Muscle layer of colon (tissue), 2 donors: ENCODE measurements around the gene SCN9A.

Experiments
- H3K27ac ChIP-seq: one replicate; pipeline ENCODE4 v1.7.0; 2013; ENCODE audit warnings: low read depth, mild to moderate bottlenecking, low read length, moderate library complexity
- H3K27me3 ChIP-seq, 2 donors: one replicate each; pipeline ENCODE4 v1.7.0; 2013; ENCODE audit warnings: low read length in 2 of 2, mild to moderate bottlenecking in 2 of 2; ENCODE audit not compliant: insufficient read depth in 2 of 2, control insufficient read depth in 1 of 2
- H3K36me3 ChIP-seq: one replicate; pipeline ENCODE4 v1.7.0; 2013; ENCODE audit warnings: mild to moderate bottlenecking, low read length; ENCODE audit not compliant: insufficient read depth
- H3K4me1 ChIP-seq: one replicate; pipeline ENCODE4 v1.7.0; 2013; ENCODE audit warnings: mild to moderate bottlenecking, low read length; ENCODE audit not compliant: insufficient read depth
- H3K4me3 ChIP-seq, 2 donors: one replicate each; pipeline ENCODE4 v1.7.0; 2013; ENCODE audit warnings: low read length in 2 of 2, low read depth in 1 of 2, mild to moderate bottlenecking in 1 of 2, moderate library complexity in 1 of 2
- H3K9ac ChIP-seq: one replicate; pipeline ENCODE4 v1.7.0; 2013; ENCODE audit warnings: low read length
- H3K9me3 ChIP-seq: one replicate; pipeline ENCODE4 v1.7.0; 2013; ENCODE audit warnings: mild to moderate bottlenecking, low read length
- donor health status: abdominal sarcoma.
- donor health status: Adenocarcinoma of cecum.

Gene SCN9A

DNA sequence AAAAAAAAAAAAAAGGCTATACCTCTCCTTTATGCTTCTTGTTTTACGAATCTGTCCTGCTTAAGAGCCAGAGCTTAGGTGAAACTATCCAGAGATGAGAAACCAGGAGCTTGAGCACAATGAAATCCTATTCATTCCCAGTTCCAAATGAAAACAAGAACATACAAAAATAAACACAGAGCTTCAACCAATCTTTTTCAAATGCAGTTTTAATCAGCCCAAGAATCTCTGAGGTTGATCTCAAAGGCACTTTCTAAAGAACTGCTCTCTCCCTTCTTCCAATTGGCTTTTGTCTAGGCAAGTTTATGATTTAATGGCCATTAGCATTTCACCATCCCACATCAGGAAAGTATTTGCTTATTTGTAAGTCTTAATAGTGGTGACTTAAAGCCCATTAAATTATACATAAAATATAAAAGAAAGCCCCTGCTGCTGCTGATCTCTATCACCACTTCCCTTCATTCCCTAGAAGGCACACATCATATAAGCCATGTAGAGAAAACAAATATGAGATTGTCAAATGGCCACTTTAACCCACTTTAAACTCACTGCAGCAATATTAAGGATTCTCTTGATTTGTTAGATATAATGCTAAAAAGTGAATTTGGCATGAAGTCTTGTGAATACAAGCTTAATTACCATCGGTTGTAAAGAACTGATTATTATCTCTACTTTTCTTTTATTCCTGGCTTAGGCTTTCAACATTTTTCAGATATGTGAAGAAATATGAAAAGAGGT lies 29.3 kb upstream of the SCN9A start:
- Histone ChIP-seq H3K4me3 (no peak overlapping the region), H3K27me3 (no peaks in the 10 kb centered on the region), H3K9me3 (no peaks in the 10 kb centered on the region), H3K9ac (no peak overlapping the region), H3K36me3 (peaks cover 3% of the 10 kb centered on the region), H3K4me1 (no peaks in the 10 kb centered on the region), H3K27ac (no peak overlapping the region)

DNA sequence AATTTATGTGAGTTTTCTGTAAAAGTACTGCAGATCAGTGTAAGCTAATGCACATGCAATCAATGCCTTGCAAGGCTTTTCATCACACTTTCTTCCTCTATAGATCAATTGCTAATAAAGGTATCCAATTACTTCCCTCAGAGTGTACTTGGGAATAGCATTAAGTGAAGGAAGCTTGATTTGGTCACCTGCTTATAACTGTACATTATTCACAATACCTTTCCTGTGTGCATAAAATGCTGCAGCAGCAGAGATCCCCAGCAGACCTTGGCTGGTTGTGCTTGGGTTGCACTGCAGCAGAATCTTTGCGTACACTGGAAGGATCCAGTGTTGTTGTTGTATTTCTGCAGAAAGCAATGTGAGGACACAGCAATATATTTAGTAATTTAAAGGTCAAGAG lies 18.5 kb upstream of the SCN9A start:
- Histone ChIP-seq H3K9me3 (no peaks in the 10 kb centered on the region), H3K9ac (no peak overlapping the region), H3K27ac (no peak overlapping the region), H3K36me3 (no peaks in the 10 kb centered on the region), H3K4me1 (no peaks in the 10 kb centered on the region), H3K27me3 (no peaks in the 10 kb centered on the region), H3K4me3 (no peak overlapping the region)

DNA sequence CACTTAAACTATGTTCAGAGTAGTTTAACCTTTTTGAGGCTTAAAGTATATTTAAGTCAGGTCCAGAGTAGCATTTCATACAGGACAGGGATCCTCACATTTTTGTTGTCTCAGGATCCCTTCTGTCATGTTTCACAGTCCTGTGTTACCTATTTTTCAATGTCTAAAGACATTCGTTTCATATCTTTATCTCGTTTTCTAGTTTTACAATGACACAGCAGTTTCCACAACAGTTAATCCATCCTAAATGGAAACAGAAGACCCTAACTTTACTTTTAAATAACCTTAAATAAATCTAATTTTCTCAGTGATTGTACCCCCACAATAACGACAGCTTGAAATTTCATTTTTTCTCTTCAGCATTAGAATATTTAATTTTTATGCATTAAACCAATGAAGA lies 17.3 kb upstream of the SCN9A start:
- Histone ChIP-seq H3K4me1 (no peaks in the 10 kb centered on the region), H3K4me3 (no peak overlapping the region), H3K9ac (no peak overlapping the region), H3K9me3 (no peaks in the 10 kb centered on the region), H3K36me3 (no peaks in the 10 kb centered on the region), H3K27me3 (no peaks in the 10 kb centered on the region), H3K27ac (no peak overlapping the region)

DNA sequence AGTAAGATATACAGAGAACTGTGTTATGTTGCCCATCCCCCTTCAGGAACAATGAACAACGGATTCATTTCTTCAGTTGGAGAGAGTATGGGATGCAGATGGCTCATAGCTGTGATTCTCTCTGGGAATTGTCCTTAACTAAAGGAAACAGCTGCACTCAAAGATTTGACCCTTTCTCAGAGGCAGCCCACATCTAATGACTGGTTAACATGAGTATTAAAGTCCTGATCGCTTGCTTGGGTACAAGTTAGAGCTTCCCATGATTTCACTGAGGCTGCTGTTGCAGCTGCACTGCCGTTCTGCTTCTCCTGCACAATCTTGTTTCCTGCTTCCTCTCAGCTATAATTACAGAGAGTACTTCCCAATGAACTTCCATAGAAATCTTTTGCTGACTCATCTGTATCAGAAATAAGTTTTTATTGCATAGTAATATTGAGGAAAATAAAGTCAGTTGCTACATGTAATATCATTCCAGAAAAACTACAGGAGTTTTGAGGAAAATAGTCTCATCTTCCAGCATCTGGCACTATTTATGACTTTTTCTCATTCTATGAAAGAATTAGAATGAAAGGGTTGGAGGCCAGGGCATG lies 12.8 kb upstream of the SCN9A start:
- H3K4me3 ChIP-seq = no peak overlapping the region
- H3K9ac ChIP-seq = no peak overlapping the region
- H3K9me3 ChIP-seq = no peaks in the 10 kb centered on the region
- no peaks in the 10 kb centered on the region for H3K36me3 ChIP-seq
- no peak overlapping the region for H3K27ac ChIP-seq
- no peaks in the 10 kb centered on the region for H3K4me1 ChIP-seq
- no peaks in the 10 kb centered on the region for H3K27me3 ChIP-seq

DNA sequence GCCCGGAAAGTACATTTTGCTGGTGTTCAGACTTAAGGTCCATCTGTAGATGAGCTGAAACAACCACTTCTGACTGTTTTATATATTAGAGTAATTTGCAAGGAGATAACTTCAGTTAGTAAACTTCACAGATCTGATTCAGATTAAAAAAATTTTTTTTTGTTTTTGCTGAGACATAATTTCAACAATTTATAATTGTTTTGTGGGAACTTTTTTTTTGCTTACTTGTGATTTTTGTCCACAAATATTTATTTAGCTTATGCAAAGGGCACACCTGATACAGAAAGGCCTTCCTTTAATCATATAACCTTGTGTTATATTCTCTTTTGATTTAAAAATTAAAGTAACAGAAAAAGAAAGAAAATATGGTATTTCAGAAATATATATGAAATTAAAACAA lies 9.6 kb upstream of the SCN9A start:
- Histone ChIP-seq H3K9ac (no peak overlapping the region), H3K4me1 (no peaks in the 10 kb centered on the region), H3K36me3 (no peaks in the 10 kb centered on the region), H3K27me3 (no peaks in the 10 kb centered on the region), H3K9me3 (no peaks in the 10 kb centered on the region), H3K27ac (no peak overlapping the region), H3K4me3 (no peak overlapping the region)

DNA sequence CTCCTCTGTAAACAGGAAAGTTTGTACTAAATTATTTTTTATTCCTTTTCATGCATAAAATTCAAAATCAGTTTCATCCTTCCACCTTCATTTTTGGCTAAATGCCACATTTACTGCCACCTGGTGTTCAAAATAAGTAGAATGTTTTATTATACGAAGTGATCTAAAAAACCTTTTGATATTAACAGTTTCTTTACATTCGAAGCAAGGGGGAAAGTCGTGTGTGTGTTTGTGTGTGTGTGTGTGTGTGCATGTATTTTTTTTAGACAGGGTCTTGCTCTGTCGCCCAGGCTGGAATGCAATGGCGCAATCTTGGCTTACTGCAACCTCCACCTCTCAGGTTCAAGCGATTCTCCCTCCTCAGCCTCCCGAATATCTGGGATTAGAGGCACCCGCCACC lies 9.0 kb upstream of the SCN9A start:
- Histone ChIP-seq H3K27ac (no peak overlapping the region), H3K27me3 (no peaks in the 10 kb centered on the region), H3K36me3 (no peaks in the 10 kb centered on the region), H3K4me3 (no peak overlapping the region), H3K9ac (no peak overlapping the region), H3K9me3 (no peaks in the 10 kb centered on the region), H3K4me1 (no peaks in the 10 kb centered on the region)

DNA sequence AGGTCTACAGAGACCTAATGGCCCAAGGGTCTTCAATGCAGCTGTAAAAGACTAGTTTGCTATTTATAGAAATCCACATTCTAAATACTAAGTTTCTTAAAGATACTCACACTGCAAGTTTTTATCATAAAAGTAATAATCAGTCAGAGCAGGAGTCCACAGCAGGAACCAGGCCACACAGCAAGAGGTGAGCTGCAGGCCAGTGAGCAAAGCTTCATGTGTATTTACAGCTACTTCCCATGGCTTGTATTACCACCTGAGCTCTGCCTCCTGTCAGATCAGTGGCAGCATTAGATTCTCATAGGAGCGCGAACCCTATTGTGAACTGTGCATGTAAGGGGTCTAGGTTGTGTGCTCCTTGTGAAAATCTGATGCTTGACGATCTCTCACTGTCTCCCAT lies 6.7 kb upstream of the SCN9A start:
- Histone ChIP-seq H3K36me3 (no peaks in the 10 kb centered on the region), H3K27ac (no peak overlapping the region), H3K4me1 (no peaks in the 10 kb centered on the region), H3K27me3 (no peaks in the 10 kb centered on the region), H3K4me3 (no peak overlapping the region), H3K9me3 (no peaks in the 10 kb centered on the region), H3K9ac (no peak overlapping the region)

DNA sequence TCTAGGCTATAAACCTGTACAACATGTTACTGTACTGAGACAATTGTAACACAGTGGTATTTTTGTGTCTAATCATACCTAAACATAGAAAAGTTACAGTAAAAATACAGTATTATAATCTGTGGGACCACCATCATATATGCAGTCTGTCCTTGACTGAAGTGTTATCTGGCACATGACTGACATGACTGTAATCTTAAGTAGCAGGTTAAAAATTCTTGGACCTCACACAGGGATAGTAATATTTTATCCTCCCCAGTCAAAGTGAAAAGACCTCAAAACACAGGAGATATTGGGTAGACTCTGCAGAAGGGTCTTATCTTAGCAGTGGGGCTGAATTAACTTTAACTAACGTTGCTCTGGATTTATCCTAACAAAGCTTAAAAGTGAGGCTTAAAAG lies 4.9 kb upstream of the SCN9A start:
- no peak overlapping the region for H3K27ac ChIP-seq
- no peak overlapping the region for H3K4me3 ChIP-seq
- H3K9ac ChIP-seq = no peak overlapping the region
- no peaks in the 10 kb centered on the region for H3K4me1 ChIP-seq
- no peaks in the 10 kb centered on the region for H3K27me3 ChIP-seq
- H3K9me3 ChIP-seq = no peaks in the 10 kb centered on the region
- no peaks in the 10 kb centered on the region for H3K36me3 ChIP-seq

DNA sequence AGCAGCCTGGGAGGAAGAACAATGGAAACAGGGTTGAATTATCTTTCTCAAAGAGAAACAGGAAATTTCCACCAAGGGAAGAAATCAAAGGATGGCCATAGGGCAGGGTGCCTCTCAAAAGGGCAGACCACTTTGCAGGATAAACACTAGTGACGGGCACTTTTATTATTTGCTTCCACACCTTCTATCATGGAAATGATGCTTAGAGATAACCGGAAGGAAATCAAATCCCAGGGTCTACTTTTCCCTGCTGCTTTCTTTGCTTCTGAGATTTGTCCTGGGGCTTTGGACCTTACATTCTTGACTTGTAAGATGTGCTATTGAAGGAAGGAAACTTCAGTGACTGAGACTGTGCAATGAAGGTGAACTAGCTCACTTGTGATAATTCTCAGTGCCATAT lies 1.1 kb upstream of the SCN9A start:
- Histone ChIP-seq H3K27ac (no peak overlapping the region), H3K4me3 (no peak overlapping the region), H3K9ac (no peak overlapping the region), H3K9me3 (no peaks in the 10 kb centered on the region), H3K36me3 (no peaks in the 10 kb centered on the region), H3K4me1 (peaks cover 9% of the 10 kb centered on the region), H3K27me3 (no peaks in the 10 kb centered on the region)

DNA sequence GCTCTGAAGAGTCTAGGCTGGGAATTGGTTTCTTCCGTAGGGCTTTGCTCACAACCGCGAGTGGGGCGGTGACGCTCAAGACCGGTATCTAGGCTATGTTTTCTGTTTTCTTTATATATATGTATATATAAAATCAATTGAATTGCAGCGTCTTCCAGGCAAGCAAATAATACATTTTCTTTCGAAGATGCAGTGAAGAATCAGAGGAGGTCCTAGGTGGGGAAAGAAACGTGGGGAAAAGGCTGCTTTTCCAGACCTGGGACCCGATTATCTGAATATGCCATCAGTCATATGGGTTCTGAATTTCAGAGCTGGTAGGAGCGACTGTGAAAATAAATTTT lies 714 bp upstream of the SCN9A start:
- Histone ChIP-seq H3K9ac (peak overlapping the region; percentile 34), H3K9me3 (no peaks in the 10 kb centered on the region), H3K4me3 (peak overlapping the region; percentile 65 to 78), H3K27me3 (no peaks in the 10 kb centered on the region), H3K4me1 (peaks cover 9% of the 10 kb centered on the region), H3K36me3 (no peaks in the 10 kb centered on the region), H3K27ac (peak overlapping the region; percentile 76)

DNA sequence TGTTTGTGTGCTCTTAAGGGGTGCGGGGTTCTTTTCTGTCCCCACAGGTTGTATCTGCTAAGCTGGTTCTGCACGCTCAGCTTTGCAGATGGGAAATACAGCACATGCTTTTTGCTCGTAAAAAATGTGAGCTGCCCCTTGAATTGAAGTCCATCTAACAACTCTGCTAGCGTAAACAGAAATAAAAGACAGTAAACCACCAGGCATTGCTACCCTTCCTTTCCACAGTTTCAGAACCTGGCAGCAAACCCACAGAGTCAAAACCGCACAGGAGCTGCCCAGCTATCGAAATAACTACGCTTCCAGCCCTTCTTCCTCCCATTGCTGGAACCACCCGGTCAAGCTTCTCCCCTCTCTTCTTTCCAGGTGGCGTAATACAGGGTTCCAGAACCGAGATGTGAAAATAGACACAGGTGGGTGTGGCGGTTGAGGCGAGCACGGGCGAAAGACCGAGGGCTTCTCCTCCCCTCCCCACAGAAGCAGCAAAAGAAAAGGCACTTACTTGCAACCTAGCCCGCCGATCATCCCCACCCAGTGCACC lies 479 bp downstream of the SCN9A start:
- Histone ChIP-seq H3K4me3 (peak overlapping the region; percentile 65 to 78), H3K9me3 (no peaks in the 10 kb centered on the region), H3K4me1 (peaks cover 9% of the 10 kb centered on the region), H3K27ac (peak overlapping the region; percentile 76), H3K9ac (no peak overlapping the region), H3K27me3 (no peaks in the 10 kb centered on the region), H3K36me3 (no peaks in the 10 kb centered on the region)

DNA sequence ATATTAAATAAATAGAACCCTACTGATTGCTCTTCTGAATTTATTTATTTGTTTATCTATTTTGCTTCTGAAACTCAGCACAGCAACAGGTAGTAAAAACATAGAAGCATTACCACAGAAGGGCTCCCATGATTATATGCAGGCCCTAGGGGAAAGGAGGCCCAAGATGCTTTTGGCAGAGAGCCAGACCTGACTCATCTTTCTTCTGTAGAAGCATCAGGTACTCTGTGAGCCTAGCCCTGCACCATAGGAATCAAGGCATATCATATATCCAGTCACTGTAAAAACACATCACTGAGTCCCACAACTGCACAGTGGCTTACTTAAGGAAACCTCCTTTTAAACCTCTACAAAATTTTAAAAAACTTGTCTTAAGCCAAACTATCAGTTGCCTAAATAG lies 1.8 kb downstream of the SCN9A start:
- no peak overlapping the region for H3K27ac ChIP-seq
- no peak overlapping the region for H3K4me3 ChIP-seq
- H3K36me3 ChIP-seq = no peaks in the 10 kb centered on the region
- H3K9me3 ChIP-seq = no peaks in the 10 kb centered on the region
- H3K4me1 ChIP-seq = peaks cover 9% of the 10 kb centered on the region
- H3K9ac ChIP-seq = no peak overlapping the region
- H3K27me3 ChIP-seq = no peaks in the 10 kb centered on the region
